Measurements from ENCODE around the gene SHROOM2.

SHROOM2 gene

GRCh38 chrX:9876201-9876600 is 90.0 kb downstream of the SHROOM2 start:
- no peak overlapping the region for H3K4me3 ChIP-seq (ENCODE audit: low read depth, low read length)
- TF ChIP-seq CTCF (IDR thresholded peaks at IDR 0.05; ENCODE audit: low read depth, low read length), result no peak

GRCh38 chrX:9878146-9878820 is 92.1 kb downstream of the SHROOM2 start:
- no peak overlapping the region for H3K4me3 ChIP-seq (ENCODE audit: low read depth, low read length)
- no peak for TF ChIP-seq CTCF (IDR thresholded peaks at IDR 0.05; ENCODE audit: low read depth, low read length)

GRCh38 chrX:9880237-9880636 is 94.0 kb downstream of the SHROOM2 start:
- no peak overlapping the region for H3K4me3 ChIP-seq (ENCODE audit: low read depth, low read length)
- no peak for TF ChIP-seq CTCF (IDR thresholded peaks at IDR 0.05; ENCODE audit: low read depth, low read length)

DNA sequence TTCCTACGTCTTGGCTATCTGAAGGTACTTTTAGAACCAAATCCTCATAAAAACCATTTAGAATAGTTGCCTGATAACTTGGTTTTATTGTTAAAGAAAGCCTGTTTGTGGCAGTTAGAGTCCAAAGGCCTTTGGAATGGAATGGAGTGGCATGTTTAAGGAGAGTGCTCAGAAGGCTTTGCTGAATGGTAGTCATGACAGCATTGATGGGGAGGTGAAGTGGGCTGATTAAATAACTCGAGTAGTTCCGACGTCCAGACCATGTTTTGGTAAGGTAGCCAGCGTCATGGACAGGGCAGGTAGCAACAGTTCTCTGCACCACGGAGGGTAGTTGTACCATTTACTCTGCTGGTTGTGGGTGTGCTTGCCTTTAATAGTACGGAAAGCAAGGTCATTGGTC is 94.6 kb downstream of the SHROOM2 start:
- TF ChIP-seq CTCF (IDR thresholded peaks at IDR 0.05; ENCODE audit: low read depth, low read length), result no peak
- no peak overlapping the region for H3K4me3 ChIP-seq (ENCODE audit: low read depth, low read length)

DNA sequence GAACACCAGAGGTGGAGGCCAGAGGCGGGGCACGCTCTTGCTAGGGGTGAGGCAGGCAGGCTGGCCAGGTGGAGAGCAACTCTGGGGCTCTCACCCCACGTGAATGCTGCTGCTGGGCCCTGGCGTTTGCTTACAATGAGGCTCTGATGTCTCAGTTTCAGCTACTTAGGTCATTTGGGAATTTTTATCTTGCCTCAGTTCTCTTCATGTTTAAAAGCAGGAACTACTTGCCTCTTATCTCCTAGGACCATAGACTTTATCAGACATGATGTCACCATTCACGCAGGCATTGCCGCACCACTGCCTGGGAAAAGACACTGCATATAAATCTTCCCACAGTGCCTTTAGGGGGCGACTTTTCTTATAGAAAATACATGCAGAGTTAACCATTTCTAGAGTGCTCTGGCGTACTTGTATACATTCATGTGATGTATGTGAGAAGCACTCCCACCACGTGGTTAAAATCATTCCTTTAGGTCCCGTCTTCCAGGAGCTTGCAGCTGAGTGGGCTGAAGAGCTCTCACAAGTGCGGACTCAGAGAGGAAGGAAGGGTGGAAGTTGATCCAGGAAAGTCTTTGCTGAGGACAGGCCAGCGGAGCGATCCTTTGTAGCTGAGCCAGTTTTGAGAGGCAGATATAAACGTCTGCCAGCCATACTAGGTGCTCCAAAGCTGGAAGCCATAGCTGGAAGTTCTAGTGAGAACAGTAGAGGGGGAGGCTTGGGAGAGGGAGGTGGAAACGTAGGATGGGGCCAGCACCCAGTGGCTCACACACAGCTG is 96.6 kb downstream of the SHROOM2 start:
- H3K4me3 ChIP-seq (ENCODE audit: low read depth, low read length), result no peak overlapping the region
- no peak for TF ChIP-seq CTCF (IDR thresholded peaks at IDR 0.05; ENCODE audit: low read depth, low read length)

- H3K4me3 ChIP-seq (ENCODE audit: low read depth, low read length), result no peak overlapping the region
These were observed 98.0 kb downstream of the SHROOM2 start for GRCh38 chrX:9884031-9884779.

More at GRCh38 chrX:9884031-9884779, 98.0 kb downstream of the SHROOM2 start:
- no peak for TF ChIP-seq CTCF (IDR thresholded peaks at IDR 0.05; ENCODE audit: low read depth, low read length)
